Measurements from ENCODE around the gene GALNT9.
"Not testable (repeated sequence)": the region's sequence is repeated elsewhere in the genome, so short reads cannot be mapped to it uniquely, and the experiment has no call there.

GALNT9 gene

GRCh38 chr12:132295561-132295960 is 33.8 kb downstream of the GALNT9 start:
- DNase-seq (ENCODE audit: low spot score): not testable (repeated sequence)

GRCh38 chr12:132295101-132295526 is 34.3 kb downstream of the GALNT9 start:
- DNase-seq (ENCODE audit: low spot score): no peak

DNA sequence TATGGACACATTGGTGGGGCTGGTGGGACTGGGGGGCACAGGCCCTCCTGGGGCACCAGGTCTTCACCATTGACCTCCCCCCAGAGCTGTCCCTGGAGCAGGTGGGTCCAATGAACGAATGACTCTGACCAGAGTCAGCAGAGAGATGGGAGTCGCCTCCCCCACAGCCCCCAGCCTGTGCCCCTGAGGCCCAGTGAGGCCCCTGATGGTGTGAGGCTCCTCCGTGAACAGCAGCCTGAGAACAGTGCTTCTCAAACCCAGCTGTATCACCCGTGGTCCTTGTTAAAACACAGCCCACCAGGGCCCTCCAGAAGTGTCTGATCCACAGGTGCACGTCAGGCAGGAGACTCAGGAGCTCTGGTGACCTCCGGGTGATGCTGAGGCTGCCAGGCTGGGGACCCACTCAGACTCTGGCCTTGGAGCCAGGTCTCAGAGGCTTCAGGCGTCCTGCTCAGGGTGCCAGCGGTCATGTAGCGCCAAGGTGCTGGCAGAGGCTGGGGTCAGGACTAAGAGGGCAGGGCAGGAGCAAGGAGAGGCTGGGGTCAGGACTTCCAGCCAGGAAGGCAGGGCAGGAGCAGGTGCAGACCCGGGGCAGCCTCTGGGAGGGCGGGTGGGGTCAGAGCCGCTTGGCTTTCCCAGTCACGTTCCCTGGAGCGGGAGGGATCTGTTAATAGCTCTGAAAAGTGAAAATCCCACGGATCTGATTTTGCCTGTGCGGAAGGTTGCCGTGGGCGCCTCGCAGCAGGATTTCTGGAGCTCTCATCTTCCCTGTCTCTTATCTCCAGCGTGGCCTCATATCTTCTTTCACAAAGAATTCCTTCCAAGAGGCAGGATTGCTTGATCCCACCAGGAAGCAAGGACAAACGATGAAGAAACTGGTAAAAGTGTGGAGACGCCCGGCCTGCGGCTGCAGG is 35.0 kb downstream of the GALNT9 start:
- DNase-seq (ENCODE audit: low spot score): no peak

GRCh38 chr12:132292328-132293319 is 36.8 kb downstream of the GALNT9 start:
- DNase-seq (ENCODE audit: low spot score): no peak

DNA sequence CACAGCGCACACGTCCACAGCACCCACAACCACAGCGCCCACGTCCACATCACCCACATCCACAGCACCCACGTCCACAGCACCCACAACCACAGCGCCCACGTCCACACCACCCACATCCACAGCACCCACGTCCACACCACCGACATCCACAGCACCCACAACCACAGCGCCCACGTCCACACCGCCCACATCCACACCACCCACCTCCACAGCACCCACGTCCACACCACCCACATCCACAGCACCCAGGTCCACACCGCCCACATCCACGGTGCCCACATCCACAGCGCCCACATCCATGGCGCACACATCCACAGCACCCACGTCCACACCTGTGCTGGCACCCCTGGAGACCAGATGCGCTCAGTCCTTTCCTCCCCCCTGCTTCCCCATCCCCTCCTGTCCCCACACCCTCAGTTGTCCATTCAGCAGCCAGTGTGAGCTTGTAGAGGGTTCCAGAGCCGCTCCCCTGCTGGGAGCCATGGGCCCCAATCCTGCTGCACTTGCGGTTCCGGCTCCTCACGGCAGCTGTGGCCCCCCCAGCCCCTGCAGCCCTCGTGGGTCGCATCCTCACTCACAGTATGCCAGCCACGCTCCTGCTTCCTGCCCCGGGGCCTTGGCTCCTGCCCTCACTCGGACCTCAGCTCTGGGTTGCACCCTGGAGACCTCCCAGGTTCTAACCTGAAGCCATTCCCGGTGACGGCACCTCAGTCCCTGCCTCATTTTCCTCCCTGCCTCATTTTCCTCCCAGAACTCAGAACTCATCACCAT is 37.8 kb downstream of the GALNT9 start:
- DNase-seq (ENCODE audit: low spot score): no peak

- DNase-seq (ENCODE audit: low spot score): no peak
Observed at GRCh38 chr12:132290203-132290540, 39.2 kb downstream of the GALNT9 start.

- no peak for DNase-seq (ENCODE audit: low spot score)
Observed at GRCh38 chr12:132289356-132290202, 39.8 kb downstream of the GALNT9 start.

- DNase-seq (ENCODE audit: low spot score): no peak
Observed at GRCh38 chr12:132288516-132289215, 40.7 kb downstream of the GALNT9 start.

DNA sequence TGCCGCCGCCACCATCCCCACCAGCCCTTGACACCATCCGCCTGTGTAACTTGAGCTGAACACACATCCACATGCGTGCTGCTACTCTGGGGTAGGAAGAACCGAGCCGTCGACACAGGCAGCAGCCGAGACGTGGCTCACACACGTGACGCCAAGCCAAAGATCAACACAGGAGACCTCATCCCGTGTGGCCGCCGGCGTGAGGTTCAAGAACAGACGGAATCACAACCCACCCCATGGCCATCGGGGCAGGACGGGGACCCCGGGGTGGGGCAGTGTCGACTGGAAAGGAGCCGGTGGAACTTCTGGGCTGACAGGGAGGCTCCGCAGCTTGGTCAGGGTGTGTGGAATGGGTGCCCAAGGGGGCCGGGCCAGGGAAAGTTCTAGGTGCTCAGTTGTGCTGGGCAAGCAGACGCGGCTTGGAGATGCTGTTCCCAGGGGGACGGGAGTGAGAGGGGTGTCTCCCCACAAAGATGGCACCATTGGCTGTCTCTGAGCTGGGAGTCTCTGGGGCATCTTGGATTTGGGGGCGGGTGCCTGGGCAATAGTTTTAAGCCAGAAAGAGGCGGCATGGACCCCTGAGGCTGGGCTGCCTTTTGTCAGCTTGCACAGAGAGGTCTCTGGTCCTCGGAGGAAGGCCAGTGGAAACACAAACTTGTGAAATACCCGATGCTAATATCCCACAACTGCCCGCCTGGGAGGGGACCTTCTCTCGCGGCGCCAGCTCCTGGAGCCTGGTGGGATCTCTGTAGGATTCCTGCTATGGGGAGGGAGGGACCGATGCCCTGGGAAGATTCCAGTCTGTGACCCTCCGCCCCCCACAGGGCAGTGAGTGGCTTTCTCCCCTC is 41.8 kb downstream of the GALNT9 start:
- DNase-seq (ENCODE audit: low spot score): no peak

DNA sequence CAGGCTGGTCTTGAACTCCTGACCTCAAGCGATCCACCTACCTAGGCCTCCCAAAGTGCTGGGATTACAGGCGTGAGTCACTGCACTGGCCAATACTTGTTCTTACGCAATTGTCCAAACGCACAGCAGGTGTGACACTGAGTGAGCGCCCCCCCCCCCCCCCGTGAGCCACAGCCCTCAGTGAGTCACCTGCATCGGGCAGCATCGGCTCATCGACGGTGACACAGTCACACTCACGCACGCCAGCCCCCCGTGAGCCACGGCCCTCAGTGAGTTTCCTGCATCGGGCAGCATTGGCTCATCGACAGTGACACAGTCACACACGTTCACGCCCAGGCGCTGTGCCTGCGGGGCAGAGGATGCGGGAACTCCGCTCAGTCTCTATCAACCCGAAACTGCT is 42.5 kb downstream of the GALNT9 start:
- DNase-seq (ENCODE audit: low spot score): no peak

DNA sequence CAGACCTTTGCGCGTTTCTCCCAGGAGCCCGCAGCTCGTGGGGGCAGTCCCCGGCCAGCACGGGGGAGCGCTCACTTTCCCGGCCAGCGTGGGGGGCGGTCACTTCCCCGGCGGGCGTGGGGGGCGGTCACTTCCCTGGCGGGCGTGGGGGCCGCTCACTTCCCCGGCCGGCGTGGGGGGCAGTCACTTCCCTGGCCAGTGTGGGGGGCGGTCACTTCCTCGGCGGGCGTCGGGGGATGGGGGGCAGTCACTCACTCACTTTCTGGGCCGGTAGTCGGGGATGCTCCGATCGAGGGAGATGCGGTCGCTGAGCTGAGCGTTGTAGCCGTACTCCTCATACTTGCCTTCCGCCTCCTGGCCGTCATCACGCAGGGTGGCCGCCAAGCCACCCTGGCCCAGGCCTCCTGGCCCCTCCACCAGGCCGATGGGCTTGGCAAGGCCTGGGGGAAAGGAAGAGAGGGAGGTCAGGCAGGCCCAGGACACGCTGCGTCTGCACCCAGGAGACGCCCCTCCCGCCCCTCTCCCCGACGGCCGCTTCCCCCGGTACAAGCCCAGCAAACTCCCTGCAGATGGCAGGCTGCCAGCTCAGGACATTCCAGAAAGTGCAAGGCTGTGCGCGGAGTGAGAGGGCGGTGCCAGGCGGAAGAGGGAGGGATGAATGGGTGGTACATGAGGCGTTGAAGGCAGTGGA is 43.3 kb downstream of the GALNT9 start:
- no peak for DNase-seq (ENCODE audit: low spot score)

DNA sequence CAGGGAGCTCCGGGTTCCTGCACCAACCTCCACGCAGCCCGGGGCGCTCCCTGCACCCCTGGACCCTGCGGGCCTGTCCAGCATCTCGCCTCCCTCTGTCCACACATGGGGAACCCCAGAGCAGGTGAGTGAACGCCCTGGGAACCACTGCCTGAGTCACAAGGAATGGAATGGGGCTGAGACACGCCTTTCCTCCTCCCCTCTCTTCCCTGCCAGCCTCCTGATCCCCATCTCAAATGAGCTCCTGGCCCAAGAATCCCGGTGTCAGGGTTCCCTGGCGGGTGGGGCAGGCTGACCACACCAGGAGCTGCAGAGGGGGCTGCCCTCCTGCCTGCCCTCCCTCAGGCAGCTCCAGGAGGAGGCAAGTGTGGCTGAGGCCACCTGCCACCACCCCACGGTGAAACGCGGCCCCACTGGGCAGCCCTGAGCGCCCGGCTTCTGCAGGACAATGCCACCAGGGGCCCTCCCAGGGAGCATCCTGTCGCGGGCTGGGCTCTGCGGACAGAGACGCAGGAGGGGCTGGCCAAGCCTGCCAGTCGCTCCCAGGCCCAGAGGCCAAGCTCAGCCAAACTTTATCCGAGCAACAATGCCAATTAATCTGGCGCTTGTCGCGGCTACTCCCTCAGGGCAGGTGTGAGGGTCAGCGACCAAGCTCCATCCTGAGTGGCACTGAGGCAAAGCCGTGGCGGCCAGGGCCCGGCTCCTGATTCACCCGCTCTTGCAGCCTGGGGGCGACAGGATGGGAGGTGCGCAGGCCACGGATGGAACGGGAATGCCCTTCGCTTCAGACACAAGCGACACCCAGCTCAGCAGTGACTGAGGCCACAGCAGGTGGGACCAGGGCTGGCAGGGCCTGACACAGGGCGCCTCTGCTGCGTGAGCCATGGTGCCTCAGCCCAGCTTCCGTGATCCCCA is 44.3 kb downstream of the GALNT9 start:
- no peak for DNase-seq (ENCODE audit: low spot score)

- DNase-seq (ENCODE audit: low spot score): no peak
Observed at GRCh38 chr12:132284071-132284826, 45.1 kb downstream of the GALNT9 start.

DNA sequence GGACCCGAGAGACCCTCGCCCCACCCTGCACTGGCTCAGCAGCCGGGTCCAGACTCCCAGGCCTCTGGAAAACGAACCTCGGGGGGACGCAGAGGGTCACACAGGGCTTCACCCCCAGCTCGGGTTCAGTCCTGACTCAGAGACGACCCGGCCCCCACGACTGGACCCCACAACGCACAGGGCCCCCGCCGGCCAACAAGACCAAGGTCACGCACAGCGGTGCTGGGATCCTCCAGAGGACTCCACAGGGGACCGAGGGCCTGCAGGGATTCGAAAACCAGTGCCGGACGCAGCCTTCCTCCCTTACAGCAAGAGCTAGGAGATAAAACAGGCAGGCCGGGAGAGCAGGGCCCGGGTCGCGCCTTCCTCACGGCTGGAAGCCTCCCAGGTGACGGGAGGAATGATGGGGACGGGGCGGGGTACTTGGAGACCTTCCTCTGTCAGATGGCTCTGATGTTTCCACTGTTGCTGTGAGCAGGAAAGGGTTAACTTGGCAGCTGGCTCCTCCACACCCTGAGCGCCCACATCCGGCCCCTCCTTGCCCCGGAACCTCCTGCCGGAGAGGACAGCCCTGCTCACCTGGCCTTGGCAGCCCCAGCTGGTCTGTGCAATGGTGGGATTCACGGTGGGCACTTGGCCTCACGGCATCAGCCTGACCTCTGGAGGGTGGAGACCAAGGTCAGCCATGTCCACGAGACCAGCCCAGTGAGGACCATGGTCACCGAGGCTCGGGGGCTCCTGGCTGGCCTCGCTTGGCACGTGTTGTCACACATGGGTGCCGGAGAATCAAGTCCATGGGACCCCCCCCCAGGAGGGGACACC is 46.2 kb downstream of the GALNT9 start:
- no peak for DNase-seq (ENCODE audit: low spot score)
